Type B pancreatic cell (in vitro differentiated cells): ENCODE measurements around the gene OSM. TPM values are rescaled to one million over a fixed set of nuclear protein-coding genes. Genes with fewer than 3 reads are reported as not detected.

ENCODE experiments used
- DNase-seq: peaks from one replicate; pipeline ENCODE4 v3.0.0; 2021; ENCODE audit warnings: mixed read lengths; ENCODE audit not compliant: unreplicated experiment; ENCODE audit errors: extremely low spot score
- H3K27ac Mint-ChIP-seq: 2 replicates; pipeline ENCODE4 v1.8.0; 2021; ENCODE audit warnings: mild to moderate bottlenecking, mixed read lengths
- H3K27me3 Mint-ChIP-seq: 2 replicates; pipeline ENCODE4 v1.8.0; 2021; ENCODE audit warnings: mixed read lengths
- H3K36me3 Mint-ChIP-seq: 2 replicates; pipeline ENCODE4 v1.8.0; 2021; ENCODE audit warnings: mixed read lengths
- H3K4me1 Mint-ChIP-seq: one replicate; pipeline ENCODE4 v1.8.0; 2021; ENCODE audit warnings: mixed read lengths; ENCODE audit not compliant: unreplicated experiment
- H3K4me3 Mint-ChIP-seq: 2 replicates; pipeline ENCODE4 v1.8.0; 2021; ENCODE audit warnings: mild to moderate bottlenecking, mixed read lengths
- H3K9me3 Mint-ChIP-seq: 2 replicates; pipeline ENCODE4 v1.8.0; 2021; ENCODE audit warnings: mixed read lengths
- total RNA-seq: library from RNA; stranded (reverse); gene quantifications from 2 replicates; pipeline ENCODE4 v1.2.1, GENCODE V29; 2021; ENCODE audit warnings: low replicate concordance
- TF ChIP-seq, protein P1 (sequence below): fragments of 200-600 bp; sonication (generic); conservative IDR thresholded peaks from 2 replicates; pipeline ENCODE4 v1.5.0; 2021; ENCODE audit warnings: antibody characterized with exemption, mild to moderate bottlenecking

The OSM gene
- total RNA-seq, 1 donor from 2014 or later = not detected

- DNase-seq = peak; percentile 87
- H3K4me1 Mint-ChIP-seq = peaks cover 7% of the 10 kb centered on the region
- H3K36me3 Mint-ChIP-seq = no peaks in the 10 kb centered on the region
- TF ChIP-seq, protein P1, sequence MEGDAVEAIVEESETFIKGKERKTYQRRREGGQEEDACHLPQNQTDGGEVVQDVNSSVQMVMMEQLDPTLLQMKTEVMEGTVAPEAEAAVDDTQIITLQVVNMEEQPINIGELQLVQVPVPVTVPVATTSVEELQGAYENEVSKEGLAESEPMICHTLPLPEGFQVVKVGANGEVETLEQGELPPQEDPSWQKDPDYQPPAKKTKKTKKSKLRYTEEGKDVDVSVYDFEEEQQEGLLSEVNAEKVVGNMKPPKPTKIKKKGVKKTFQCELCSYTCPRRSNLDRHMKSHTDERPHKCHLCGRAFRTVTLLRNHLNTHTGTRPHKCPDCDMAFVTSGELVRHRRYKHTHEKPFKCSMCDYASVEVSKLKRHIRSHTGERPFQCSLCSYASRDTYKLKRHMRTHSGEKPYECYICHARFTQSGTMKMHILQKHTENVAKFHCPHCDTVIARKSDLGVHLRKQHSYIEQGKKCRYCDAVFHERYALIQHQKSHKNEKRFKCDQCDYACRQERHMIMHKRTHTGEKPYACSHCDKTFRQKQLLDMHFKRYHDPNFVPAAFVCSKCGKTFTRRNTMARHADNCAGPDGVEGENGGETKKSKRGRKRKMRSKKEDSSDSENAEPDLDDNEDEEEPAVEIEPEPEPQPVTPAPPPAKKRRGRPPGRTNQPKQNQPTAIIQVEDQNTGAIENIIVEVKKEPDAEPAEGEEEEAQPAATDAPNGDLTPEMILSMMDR = peak; percentile 100
- H3K27me3 Mint-ChIP-seq = peaks cover 7% of the 10 kb centered on the region
- H3K4me3 Mint-ChIP-seq = no peak overlapping the region
- H3K27ac Mint-ChIP-seq = no peak overlapping the region
- no peaks in the 10 kb centered on the region for H3K9me3 Mint-ChIP-seq
Measured at GRCh38 chr22:30262917-30263741, 3.5 kb downstream of the OSM start.

DNA sequence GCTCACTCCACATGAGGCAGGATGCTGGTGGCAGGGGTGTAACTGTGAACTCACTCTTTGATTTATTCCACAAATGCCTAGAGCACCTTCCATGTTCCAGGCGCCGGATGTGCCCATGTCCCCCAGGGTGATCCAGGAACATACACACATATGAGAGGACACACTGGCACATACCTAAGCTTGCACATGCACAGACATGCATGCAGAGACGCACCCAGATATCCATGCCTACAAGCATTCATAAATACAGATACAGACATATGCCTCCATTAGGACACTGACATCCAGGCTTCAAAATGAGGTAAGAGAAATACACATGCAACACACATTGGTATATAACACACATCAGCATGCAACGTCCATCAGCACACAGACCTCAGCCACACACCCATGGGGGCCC, 4.5 kb downstream of the OSM start:
- Mint-ChIP-seq H3K4me1 (peaks cover 7% of the 10 kb centered on the region), H3K36me3 (no peaks in the 10 kb centered on the region), H3K27me3 (peaks cover 7% of the 10 kb centered on the region), H3K4me3 (no peak overlapping the region), H3K27ac (no peak overlapping the region), H3K9me3 (no peaks in the 10 kb centered on the region)
- no peak for DNase-seq
- TF ChIP-seq, protein P1 = no peak

DNA sequence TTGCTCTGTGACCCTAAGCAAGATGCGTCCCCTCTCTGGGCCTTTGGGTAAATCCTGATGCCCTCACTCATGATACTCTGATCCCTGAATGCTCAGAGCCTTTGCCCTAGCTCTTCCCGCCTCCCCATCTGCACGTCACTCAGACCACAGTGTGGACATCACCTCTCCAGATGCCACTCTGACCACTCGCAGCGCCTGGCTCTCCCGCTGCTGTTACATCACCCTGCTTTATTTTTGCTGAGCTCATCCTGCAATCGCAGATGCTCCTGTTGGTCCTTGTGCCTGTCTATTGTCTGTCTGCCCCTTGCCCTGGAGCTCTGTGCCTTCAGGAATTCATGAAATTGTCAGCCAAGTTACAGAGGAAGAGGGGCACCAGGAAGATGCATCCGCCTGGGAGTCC, 5.5 kb downstream of the OSM start:
- no peak for DNase-seq
- H3K27ac Mint-ChIP-seq = no peak overlapping the region
- TF ChIP-seq, protein P1 = no peak
- H3K4me3 Mint-ChIP-seq = no peak overlapping the region
- peaks cover 10% of the 10 kb centered on the region for H3K4me1 Mint-ChIP-seq
- H3K9me3 Mint-ChIP-seq = no peaks in the 10 kb centered on the region
- H3K36me3 Mint-ChIP-seq = no peaks in the 10 kb centered on the region
- H3K27me3 Mint-ChIP-seq = peaks cover 7% of the 10 kb centered on the region

- H3K36me3 Mint-ChIP-seq = no peaks in the 10 kb centered on the region
- no peak overlapping the region for H3K4me3 Mint-ChIP-seq
- H3K4me1 Mint-ChIP-seq = peaks cover 11% of the 10 kb centered on the region
- H3K27me3 Mint-ChIP-seq = peaks cover 7% of the 10 kb centered on the region
- TF ChIP-seq, protein P1 = no peak
- no peak for DNase-seq
- H3K27ac Mint-ChIP-seq = no peak overlapping the region
- H3K9me3 Mint-ChIP-seq = no peaks in the 10 kb centered on the region
Measured at GRCh38 chr22:30260682-30261081, 6.0 kb downstream of the OSM start.

DNA sequence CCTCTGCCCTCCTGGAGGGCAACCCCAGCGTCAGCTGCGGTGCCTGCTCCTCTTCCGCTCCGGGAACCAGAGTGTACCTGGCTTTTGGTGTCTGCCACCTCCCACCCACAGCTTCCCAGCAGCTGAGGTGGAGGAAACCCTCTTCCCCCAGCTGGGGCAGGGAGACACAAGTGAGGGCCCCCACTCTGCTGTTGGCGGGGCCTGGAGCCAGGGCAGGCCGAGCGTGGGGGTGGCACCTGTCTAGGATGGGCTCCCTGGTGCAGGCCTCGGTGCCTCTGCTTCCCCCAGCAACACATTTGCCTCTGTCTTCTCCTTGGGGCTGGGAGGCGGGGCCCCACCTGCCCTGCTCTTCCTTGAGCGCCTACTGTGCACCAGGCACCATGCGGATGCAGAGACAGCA, 6.4 kb downstream of the OSM start:
- TF ChIP-seq, protein P1 = no peak
- H3K9me3 Mint-ChIP-seq = no peaks in the 10 kb centered on the region
- peaks cover 7% of the 10 kb centered on the region for H3K27me3 Mint-ChIP-seq
- no peak for DNase-seq
- H3K4me3 Mint-ChIP-seq = no peak overlapping the region
- no peak overlapping the region for H3K27ac Mint-ChIP-seq
- no peaks in the 10 kb centered on the region for H3K36me3 Mint-ChIP-seq
- H3K4me1 Mint-ChIP-seq = peaks cover 11% of the 10 kb centered on the region
